Activated gamma-delta T cell treated with anti-CD3 and anti-CD28 coated beads, Interleukin-2, amount 50 U/mL, for 16 hours (primary cell): Measurements from ENCODE around the gene OR6B1.

ENCODE experiments used
- DNase-seq: peaks from one replicate; pipeline ENCODE4 v3.0.0-alpha.2; 2020; ENCODE audit warnings: low read depth

The OR6B1 gene

GRCh38 chr7:144000020-144000419 lies at the start of gene OR6B1:
OR6B1 (plus strand) TSS chr7:144000320; CDS start chr7:144003997, 3,677 bp downstream.
- no peak for DNase-seq

GRCh38 chr7:143953421-143953820 lies 46.7 kb upstream of the OR6B1 start:
- DNase-seq: no peak

- DNase-seq: no peak
Observed at GRCh38 chr7:143954135-143954534, 46.0 kb upstream of the OR6B1 start.

- no peak for DNase-seq
Observed at GRCh38 chr7:143954544-143954943, 45.6 kb upstream of the OR6B1 start, which contains the start of gene OR2F1. OR2F1 (plus strand) TSS chr7:143954844; CDS start chr7:143959971, 5,127 bp downstream.

- DNase-seq: no peak
Observed at GRCh38 chr7:143958781-143959180, 41.3 kb upstream of the OR6B1 start.

- no peak for DNase-seq
Observed at GRCh38 chr7:143960813-143961610, 39.1 kb upstream of the OR6B1 start.

- no peak for DNase-seq
Observed at GRCh38 chr7:143965280-143965679, 34.8 kb upstream of the OR6B1 start.

- DNase-seq: no peak
Observed at GRCh38 chr7:143967398-143967797, 32.7 kb upstream of the OR6B1 start.

- DNase-seq: no peak
Observed at GRCh38 chr7:143973870-143974416, 26.2 kb upstream of the OR6B1 start.

GRCh38 chr7:143974459-143974858 lies 25.7 kb upstream of the OR6B1 start:
- DNase-seq: no peak

- no peak for DNase-seq
Observed at GRCh38 chr7:143975617-143976016, 24.5 kb upstream of the OR6B1 start.

- DNase-seq: no peak
Observed at GRCh38 chr7:143978585-143978984, 21.5 kb upstream of the OR6B1 start.

- DNase-seq: no peak
Observed at GRCh38 chr7:143979359-143979758, 20.8 kb upstream of the OR6B1 start.

GRCh38 chr7:143979998-143980397 lies 20.1 kb upstream of the OR6B1 start:
- no peak for DNase-seq

GRCh38 chr7:143980746-143981510 lies 19.2 kb upstream of the OR6B1 start:
- no peak for DNase-seq

GRCh38 chr7:143983960-143984359 lies 16.2 kb upstream of the OR6B1 start:
- DNase-seq: no peak

- no peak for DNase-seq
Observed at GRCh38 chr7:143987513-143987912, 12.6 kb upstream of the OR6B1 start.

- no peak for DNase-seq
Observed at GRCh38 chr7:143988976-143989745, 11.0 kb upstream of the OR6B1 start.

GRCh38 chr7:143992670-143993069 lies 7.5 kb upstream of the OR6B1 start:
- DNase-seq: no peak

- DNase-seq: no peak
Observed at GRCh38 chr7:143993924-143994323, 6.2 kb upstream of the OR6B1 start.

GRCh38 chr7:144001543-144001942 lies 1.4 kb downstream of the OR6B1 start:
- DNase-seq: no peak

- no peak for DNase-seq
Observed at GRCh38 chr7:144004703-144005102, 4.6 kb downstream of the OR6B1 start.
